Liver (tissue), 9 donors: ENCODE data around the gene CNIH3. TPM values are rescaled to one million over a fixed set of nuclear protein-coding genes. Genes with fewer than 3 reads are reported as not detected.

ENCODE experiments used
- DNase-seq: peaks from one replicate; pipeline ENCODE4 v3.0.0-alpha.2; 2017; ENCODE audit warnings: low spot score
- H3K27ac ChIP-seq, 2 donors: one replicate each; pipeline ENCODE4 v1.7.0; 2013; ENCODE audit warnings: inconsistent platforms in 2 of 2, low read length in 2 of 2, control low read depth in 1 of 2, low read depth in 1 of 2, mild to moderate bottlenecking in 1 of 2
- H3K27me3 ChIP-seq, 4 donors: one replicate each; pipeline versions ENCODE4 v1.6.1 to v1.7.0; 2013; ENCODE audit warnings: low read length in 3 of 4, inconsistent platforms in 1 of 4, mild to moderate bottlenecking in 1 of 4, moderate library complexity in 1 of 4; ENCODE audit not compliant: control insufficient read depth in 4 of 4, insufficient read depth in 4 of 4
- H3K36me3 ChIP-seq, 4 donors: one replicate each; pipeline versions ENCODE4 v1.6.1 to v1.7.0; 2013; ENCODE audit warnings: low read length in 3 of 4, mild to moderate bottlenecking in 3 of 4, low read depth in 1 of 4, moderate library complexity in 1 of 4; ENCODE audit not compliant: control insufficient read depth in 4 of 4, insufficient read depth in 3 of 4
- H3K4me1 ChIP-seq, 4 donors: one replicate each; pipeline versions ENCODE4 v1.6.1 to v1.7.0; 2013; ENCODE audit warnings: low read length in 3 of 4, mild to moderate bottlenecking in 3 of 4, moderate library complexity in 1 of 4; ENCODE audit not compliant: control insufficient read depth in 4 of 4, insufficient read depth in 4 of 4
- H3K4me3 ChIP-seq, 3 donors: one replicate each; pipeline versions ENCODE4 v1.6.1 to v1.7.0; 2013; ENCODE audit warnings: low read length in 3 of 3, control low read depth in 1 of 3, low read depth in 1 of 3, mild to moderate bottlenecking in 1 of 3
- H3K9ac ChIP-seq, 2 donors: one replicate each; pipeline ENCODE4 v1.7.0; 2013; ENCODE audit warnings: low read length in 2 of 2, mild to moderate bottlenecking in 2 of 2, moderate library complexity in 2 of 2, control low read depth in 1 of 2, low read depth in 1 of 2
- H3K9me3 ChIP-seq, 4 donors: one replicate each; pipeline versions ENCODE4 v1.6.1 to v1.7.0; 2013; ENCODE audit warnings: low read length in 3 of 4; ENCODE audit not compliant: control insufficient read depth in 4 of 4
- ATF3 ChIP-seq: IDR thresholded peaks from 2 replicates; pipeline ENCODE4 v1.6.1; 2016; ENCODE audit warnings: antibody characterized with exemption
- CTCF ChIP-seq: fragments of 150-350 bp; IDR thresholded peaks from 2 replicates; pipeline ENCODE4 v1.5.1; 2017; ENCODE audit warnings: improper control_type of control experiment, low read depth, low read length; ENCODE audit not compliant: missing input control
- EGR1 ChIP-seq, 2 donors: IDR thresholded peaks; 2 replicates each; pipeline ENCODE4 v1.6.1; 2016 to 2018; ENCODE audit warnings: antibody characterized with exemption in 2 of 2, low read depth in 2 of 2
- FOXA1 ChIP-seq: IDR thresholded peaks from 2 replicates; pipeline ENCODE4 v1.6.1; 2016; ENCODE audit warnings: antibody characterized with exemption
- FOXA2 ChIP-seq: IDR thresholded peaks from 2 replicates; pipeline ENCODE4 v1.6.1; 2016; ENCODE audit warnings: antibody characterized with exemption
- GABPA ChIP-seq, 2 donors: IDR thresholded peaks in 1 of 2; conservative IDR thresholded peaks in 1 of 2; 2 replicates each; pipeline ENCODE4 v1.6.1; 2016; ENCODE audit warnings: antibody characterized with exemption in 2 of 2, mild to moderate bottlenecking in 1 of 2, moderate library complexity in 1 of 2
- HNF4A ChIP-seq, 2 donors: conservative IDR thresholded peaks; 2 replicates each; pipeline ENCODE4 v1.6.1; 2016; ENCODE audit warnings: antibody characterized with exemption in 2 of 2, mild to moderate bottlenecking in 2 of 2
- JUND ChIP-seq, 2 donors: IDR thresholded peaks; 2 replicates each; pipeline ENCODE4 v1.6.1; 2016; ENCODE audit warnings: antibody characterized with exemption in 2 of 2
- RXRA ChIP-seq, 2 donors: IDR thresholded peaks; 2 replicates each; pipeline ENCODE4 v1.6.1; 2017 to 2018; ENCODE audit warnings: antibody characterized with exemption in 2 of 2, mild to moderate bottlenecking in 1 of 2
- SP1 ChIP-seq: IDR thresholded peaks from 2 replicates; pipeline ENCODE4 v1.6.1; 2018; ENCODE audit warnings: antibody characterized with exemption, mild to moderate bottlenecking
- TAF1 ChIP-seq: conservative IDR thresholded peaks from 2 replicates; pipeline ENCODE4 v1.6.1; 2016; ENCODE audit warnings: antibody characterized with exemption, mild to moderate bottlenecking
- YY1 ChIP-seq: IDR thresholded peaks from 2 replicates; pipeline ENCODE4 v1.6.1; 2016; ENCODE audit warnings: antibody characterized with exemption, mild to moderate bottlenecking
- ZBTB33 ChIP-seq: IDR thresholded peaks from 2 replicates; pipeline ENCODE4 v1.6.1; 2016; ENCODE audit warnings: antibody characterized with exemption
- WGBS: extraction: QIAGEN DNeasy Blood & Tissue Kit; methylation state at CpG from one replicate; pipeline ENCODE4 v1.1.7; 2013; 5-methylcytosine and 5-hydroxymethylcytosine counted together
- polyA plus RNA-seq, 2 donors: library from polyadenylated mRNA; stranded (reverse) in 1 of 2; unstranded in 1 of 2; fragments of 200-250 nt in 1 of 2; fragments of >200 nt in 1 of 2; fragmentation: Nextera tagmentation in 1 of 2; extraction: Ambion mirVana in 1 of 2; gene quantifications; one replicate each; pipeline versions ENCODE4 v1.2.1 to v1.2.3, GENCODE V29; 2013 to 2015
- total RNA-seq, 2 donors: library from RNA; depleted of rRNA; stranded (reverse); fragments of >200 nt; gene quantifications; one replicate each; pipeline ENCODE4 v1.2.3, GENCODE V29; 2014
- TF ChIP-seq, protein P1 (sequence below): IDR thresholded peaks from 2 replicates; pipeline ENCODE4 v1.6.1; 2016; ENCODE audit warnings: antibody characterized with exemption, mild to moderate bottlenecking
- TF ChIP-seq, protein P2 (sequence below): IDR thresholded peaks from 2 replicates; pipeline ENCODE4 v1.6.1; 2016; ENCODE audit warnings: antibody characterized with exemption
- donor health status: healthy.
- donor health status: healthy.
- donor health status: healthy.
- donor health status: healthy.
- donor health status: healthy.

The CNIH3 gene
- total and polyA plus RNA-seq, 4 donors, result 0.39 to 1.0 (median 0.93) TPM

GRCh38 chr1:224616756-224617409, 766 bp downstream of the CNIH3 start:
- 5% methylated on average over 52 of the region's 52 CpGs for WGBS
- Histone ChIP-seq H3K4me3 (peak overlapping the region in 2 of 3 donors; percentile 24 to 41), H3K27ac (no peak overlapping the region), H3K36me3 (no peaks in the 10 kb centered on the region), H3K4me1 (peaks cover 8 to 19% (median 17%) of the 10 kb centered on the region in 4 donors), H3K9ac (no peak overlapping the region), H3K9me3 (no peaks in the 10 kb centered on the region), H3K27me3 (peaks cover 4 to 10% (median 6%) of the 10 kb centered on the region in 4 donors)
- TF ChIP-seq EGR1 (IDR thresholded peaks at IDR 0.05; ENCODE audit: low read depth in 2 of 2) (no peak), ATF3 (no peak), RXRA (IDR thresholded peaks at IDR 0.05) (no peak), YY1 (no peak), JUND (IDR thresholded peaks at IDR 0.05) (no peak), FOXA2 (no peak), FOXA1 (no peak), TAF1 (no peak)
- TF ChIP-seq, protein P1, sequence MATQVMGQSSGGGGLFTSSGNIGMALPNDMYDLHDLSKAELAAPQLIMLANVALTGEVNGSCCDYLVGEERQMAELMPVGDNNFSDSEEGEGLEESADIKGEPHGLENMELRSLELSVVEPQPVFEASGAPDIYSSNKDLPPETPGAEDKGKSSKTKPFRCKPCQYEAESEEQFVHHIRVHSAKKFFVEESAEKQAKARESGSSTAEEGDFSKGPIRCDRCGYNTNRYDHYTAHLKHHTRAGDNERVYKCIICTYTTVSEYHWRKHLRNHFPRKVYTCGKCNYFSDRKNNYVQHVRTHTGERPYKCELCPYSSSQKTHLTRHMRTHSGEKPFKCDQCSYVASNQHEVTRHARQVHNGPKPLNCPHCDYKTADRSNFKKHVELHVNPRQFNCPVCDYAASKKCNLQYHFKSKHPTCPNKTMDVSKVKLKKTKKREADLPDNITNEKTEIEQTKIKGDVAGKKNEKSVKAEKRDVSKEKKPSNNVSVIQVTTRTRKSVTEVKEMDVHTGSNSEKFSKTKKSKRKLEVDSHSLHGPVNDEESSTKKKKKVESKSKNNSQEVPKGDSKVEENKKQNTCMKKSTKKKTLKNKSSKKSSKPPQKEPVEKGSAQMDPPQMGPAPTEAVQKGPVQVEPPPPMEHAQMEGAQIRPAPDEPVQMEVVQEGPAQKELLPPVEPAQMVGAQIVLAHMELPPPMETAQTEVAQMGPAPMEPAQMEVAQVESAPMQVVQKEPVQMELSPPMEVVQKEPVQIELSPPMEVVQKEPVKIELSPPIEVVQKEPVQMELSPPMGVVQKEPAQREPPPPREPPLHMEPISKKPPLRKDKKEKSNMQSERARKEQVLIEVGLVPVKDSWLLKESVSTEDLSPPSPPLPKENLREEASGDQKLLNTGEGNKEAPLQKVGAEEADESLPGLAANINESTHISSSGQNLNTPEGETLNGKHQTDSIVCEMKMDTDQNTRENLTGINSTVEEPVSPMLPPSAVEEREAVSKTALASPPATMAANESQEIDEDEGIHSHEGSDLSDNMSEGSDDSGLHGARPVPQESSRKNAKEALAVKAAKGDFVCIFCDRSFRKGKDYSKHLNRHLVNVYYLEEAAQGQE, result no peak
- TF ChIP-seq, protein P2, sequence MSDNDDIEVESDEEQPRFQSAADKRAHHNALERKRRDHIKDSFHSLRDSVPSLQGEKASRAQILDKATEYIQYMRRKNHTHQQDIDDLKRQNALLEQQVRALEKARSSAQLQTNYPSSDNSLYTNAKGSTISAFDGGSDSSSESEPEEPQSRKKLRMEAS, result no peak
- DNase-seq, result no peak

GRCh38 chr1:224617410-224618355, 1.6 kb downstream of the CNIH3 start:
- Histone ChIP-seq H3K36me3 (no peaks in the 10 kb centered on the region), H3K27me3 (peaks cover 4 to 10% (median 6%) of the 10 kb centered on the region in 4 donors), H3K4me3 (no peak overlapping the region), H3K9ac (no peak overlapping the region), H3K4me1 (peaks cover 8 to 19% (median 17%) of the 10 kb centered on the region in 4 donors), H3K27ac (no peak overlapping the region), H3K9me3 (no peaks in the 10 kb centered on the region)
- WGBS, result 8% methylated on average over 55 of the region's 55 CpGs
- TF ChIP-seq SP1 (no peak), ZBTB33 (no peak), CTCF (no peak), JUND (IDR thresholded peaks at IDR 0.05) (no peak), FOXA2 (no peak), HNF4A (conservative IDR thresholded peaks at IDR 0.05) (no peak), YY1 (no peak), TAF1 (no peak), GABPA (IDR thresholded peaks at IDR 0.05 in 1 of 2, conservative IDR thresholded peaks at IDR 0.05 in 1 of 2) (no peak)
- TF ChIP-seq, protein P1, result no peak
- TF ChIP-seq, protein P2, result no peak
- no peak for DNase-seq
